Measurements from ENCODE around the gene E2F8. TPM values are rescaled to one million over a fixed set of nuclear protein-coding genes. Genes with fewer than 3 reads are reported as not detected.

E2F8 gene
- total RNA-seq, 3 donors from 2014 or later, result 0.92 to 1.7 (median 1.4) TPM

Other genes with a start within 250 kb of the E2F8 start
- not detected for gene MRGPRX2, start 180.2 kb downstream of the E2F8 start, total RNA-seq
- 10 to 100 TPM; 12.3 to 13.8 (median 13.5) TPM for gene ZDHHC13, start 123.8 kb downstream of the E2F8 start, total RNA-seq
- not detected for gene CSRP3, start 39.0 kb downstream of the E2F8 start, total RNA-seq